ENCODE data around the gene FRRS1L. TPM values are rescaled to one million over a fixed set of nuclear protein-coding genes. Genes with fewer than 3 reads are reported as not detected.

Gene FRRS1L
- total and polyA plus RNA-seq, 2 of the 13 experiments (the other 11 are each of a cell fraction or from before 2014, with no cell fraction given): 0.02 to 0.03 TPM

GRCh38 chr9:109098171-109098959, 68.7 kb downstream of the FRRS1L start (continued):
- TF ChIP-seq CBX5 (CRISPR knock-in tag; IDR thresholded peaks at IDR 0.05; ENCODE audit: borderline replicate concordance) (no peak), PITX1 (CRISPR knock-in tag; IDR thresholded peaks at IDR 0.05) (0 out of 2 replicates have a peak, but pooled peaks have one; percentile 16), RXRB (CRISPR knock-in tag; IDR thresholded peaks at IDR 0.05; ENCODE audit: borderline replicate concordance) (peak; percentile 31; the same call in 1 of the 2 replicates), ZMYM4 (CRISPR knock-in tag; IDR thresholded peaks at IDR 0.05) (peak; percentile 36; the same call in 1 of the 2 replicates), CERS6 (CRISPR knock-in tag; IDR thresholded peaks at IDR 0.05) (no peak), STAG1 (CRISPR knock-in tag; IDR thresholded peaks at IDR 0.05) (peak; percentile 52), ZNF709 (CRISPR knock-in tag; IDR thresholded peaks at IDR 0.05) (no peak), PAXIP1 (CRISPR knock-in tag; conservative IDR thresholded peaks at IDR 0.05) (0 out of 2 replicates have a peak, but pooled peaks have one; percentile 28), PATZ1 (CRISPR knock-in tag; IDR thresholded peaks at IDR 0.05) (0 out of 2 replicates have a peak, but pooled peaks have one; percentile 18), ZNF292 (CRISPR knock-in tag; IDR thresholded peaks at IDR 0.05; ENCODE audit: borderline replicate concordance, low read depth) (peak; percentile 64; the same call in 1 of the 2 replicates), TEAD3 (CRISPR knock-in tag; optimal IDR thresholded peaks at IDR 0.05; ENCODE audit: borderline replicate concordance) (peak; percentile 24), ARID4A (CRISPR knock-in tag; IDR thresholded peaks at IDR 0.05; ENCODE audit: borderline replicate concordance) (peak; percentile 33; the same call in 1 of the 2 replicates), SAP130 (CRISPR knock-in tag; IDR thresholded peaks at IDR 0.05; ENCODE audit: low read depth) (peak; percentile 47), CTCF (CRISPR knock-in tag; IDR thresholded peaks at IDR 0.05) (peak; percentile 75), FOSL2 (CRISPR knock-in tag; IDR thresholded peaks at IDR 0.05) (0 out of 2 replicates have a peak, but pooled peaks have one; percentile 11), RFXANK (CRISPR knock-in tag; IDR thresholded peaks at IDR 0.05) (no peak)

Data from HepG2 (cell line).